ACC112 (cell line): ENCODE data around the gene PPP6R2.
A peak's percentile ranks its signal among the peaks of the same experiment; 100 is the strongest.

ENCODE experiments used
- H2AFZ ChIP-seq: fragments of 200-600 bp; sonication (generic); one replicate; pipeline ENCODE4 v1.6.0; 2017; ENCODE audit warnings: antibody characterized with exemption, low read length; ENCODE audit not compliant: unreplicated experiment
- H3K27ac ChIP-seq: fragments of 200-600 bp; sonication (generic); 2 replicates; pipeline ENCODE4 v1.5.1; 2014; ENCODE audit warnings: low read depth, mild to moderate bottlenecking, antibody characterized with exemption, low read length, moderate library complexity
- H3K27me3 ChIP-seq: fragments of 200-600 bp; sonication (generic); 2 replicates; pipeline ENCODE4 v1.6.1; 2014; ENCODE audit warnings: mild to moderate bottlenecking, antibody characterized with exemption, low read length, moderate library complexity, mixed read lengths; ENCODE audit not compliant: insufficient read depth
- H3K36me3 ChIP-seq: fragments of 200-600 bp; sonication (generic); 2 replicates; pipeline ENCODE4 v1.6.1; 2016; ENCODE audit warnings: mild to moderate bottlenecking, antibody characterized with exemption, low read length, moderate library complexity, mixed read lengths; ENCODE audit not compliant: insufficient read depth
- H3K4me1 ChIP-seq: fragments of 200-600 bp; sonication (generic); one replicate; pipeline ENCODE4 v1.6.1; 2016; ENCODE audit warnings: low read length, mixed read lengths; ENCODE audit not compliant: insufficient read depth, unreplicated experiment, control insufficient read depth
- H3K4me3 ChIP-seq: fragments of 200-600 bp; sonication (generic); 2 replicates; pipeline ENCODE4 v1.5.1; 2014; ENCODE audit warnings: mild to moderate bottlenecking, low read depth, low read length
- H3K79me2 ChIP-seq: fragments of 200-600 bp; sonication (generic); one replicate; pipeline ENCODE4 v1.6.0; 2016; ENCODE audit warnings: low read length; ENCODE audit not compliant: control insufficient read depth, unreplicated experiment, insufficient read depth

PPP6R2 gene

DNA sequence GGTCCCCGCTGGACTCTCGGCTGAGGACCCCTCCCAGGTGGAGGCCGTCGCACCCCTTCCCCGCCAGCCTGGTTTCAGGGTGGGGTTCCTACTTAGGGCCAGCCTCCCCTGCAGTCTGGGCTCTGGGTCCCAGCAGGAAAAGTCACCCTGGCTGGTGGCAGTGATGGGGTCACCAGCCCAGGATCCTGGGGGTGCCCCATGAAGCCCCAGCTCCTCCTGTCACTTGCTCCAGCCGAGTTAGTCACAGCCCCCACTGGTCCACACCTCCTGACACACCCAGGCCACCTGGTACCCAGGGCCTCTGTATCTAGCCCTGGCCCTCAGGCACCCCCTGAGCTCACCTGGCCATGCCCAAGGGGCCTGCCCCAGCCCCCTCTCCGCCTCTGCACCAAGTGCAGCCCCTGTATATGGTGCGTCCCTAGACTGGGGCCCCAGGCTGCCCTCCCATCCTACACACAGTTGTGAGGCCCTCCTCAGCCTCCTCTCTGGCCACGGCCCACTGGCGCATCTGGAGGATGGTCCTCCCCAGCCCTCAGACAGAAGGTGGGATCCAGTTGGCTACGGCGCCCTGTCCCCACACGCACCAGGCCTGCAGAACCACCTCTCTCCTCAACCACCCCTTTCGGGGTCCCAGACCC, 42.4 kb upstream of the PPP6R2 start:
- no peak overlapping the region for H3K4me3 ChIP-seq
- peaks cover 54% of the 10 kb centered on the region for H3K4me1 ChIP-seq
- H3K36me3 ChIP-seq, result no peaks in the 10 kb centered on the region

DNA sequence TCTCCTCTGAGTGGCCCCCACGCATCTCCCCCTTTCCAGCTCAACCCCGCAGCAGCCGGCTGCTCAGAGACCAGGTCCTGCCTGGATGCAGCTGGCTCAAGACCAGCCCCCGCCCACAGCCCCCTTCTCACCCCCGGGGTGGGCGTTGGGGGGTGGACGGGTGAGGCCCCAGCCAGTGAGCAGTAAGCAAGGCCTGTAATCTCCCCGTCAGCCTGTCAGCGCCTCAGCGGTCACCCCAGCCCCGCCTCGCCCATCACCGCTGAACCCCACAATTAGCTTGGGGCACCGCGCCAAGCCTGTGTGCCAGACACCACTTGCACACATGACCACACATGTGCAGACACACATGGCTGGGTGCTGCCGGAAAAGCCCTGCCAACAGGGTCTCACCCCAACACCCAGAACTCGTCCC, 41.5 kb upstream of the PPP6R2 start:
- peaks cover 83% of the 10 kb centered on the region for H3K79me2 ChIP-seq
- H3K4me3 ChIP-seq, result no peak overlapping the region
- no peak overlapping the region for H3K27ac ChIP-seq
- no peaks in the 10 kb centered on the region for H3K36me3 ChIP-seq
- no peak overlapping the region for H2AFZ ChIP-seq
- H3K27me3 ChIP-seq, result no peaks in the 10 kb centered on the region
- peaks cover 54% of the 10 kb centered on the region for H3K4me1 ChIP-seq

More for the DNA sequence above, 42.4 kb upstream of the PPP6R2 start:
- Histone ChIP-seq H3K79me2 (peaks cover 80% of the 10 kb centered on the region), H3K27ac (no peak overlapping the region), H3K27me3 (no peaks in the 10 kb centered on the region), H2AFZ (no peak overlapping the region)

DNA sequence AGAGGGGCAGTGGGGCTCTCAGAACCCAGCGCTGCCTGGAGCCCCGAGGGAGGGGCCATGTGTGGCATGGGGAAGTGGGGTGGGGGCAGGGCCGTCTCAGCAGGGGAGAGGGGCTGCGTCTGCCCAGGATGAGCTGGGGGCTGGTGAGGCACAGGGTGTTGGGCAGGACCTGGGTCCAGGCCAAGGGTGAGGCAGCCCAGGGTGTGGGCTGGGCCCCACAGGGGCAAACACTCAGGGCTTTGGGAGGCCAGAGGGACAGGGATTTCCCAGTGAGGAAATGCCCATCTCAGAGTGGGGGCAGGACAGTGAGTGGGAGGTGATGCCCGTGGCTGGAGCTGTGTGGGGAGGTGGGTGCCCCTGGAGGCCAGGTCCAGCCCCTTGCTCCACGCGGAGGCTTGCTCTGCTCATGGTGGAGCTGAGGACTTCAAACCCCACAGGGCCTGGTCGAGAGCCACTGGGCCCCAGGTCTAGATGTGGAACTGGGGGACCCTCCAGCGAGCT, 41.0 kb upstream of the PPP6R2 start:
- peaks cover 54% of the 10 kb centered on the region for H3K4me1 ChIP-seq
- peak overlapping the region; percentile 58 for H3K27ac ChIP-seq
- H3K36me3 ChIP-seq, result no peaks in the 10 kb centered on the region
- no peak overlapping the region for H3K4me3 ChIP-seq
- no peaks in the 10 kb centered on the region for H3K27me3 ChIP-seq
- peaks cover 81% of the 10 kb centered on the region for H3K79me2 ChIP-seq
- H2AFZ ChIP-seq, result no peak overlapping the region

DNA sequence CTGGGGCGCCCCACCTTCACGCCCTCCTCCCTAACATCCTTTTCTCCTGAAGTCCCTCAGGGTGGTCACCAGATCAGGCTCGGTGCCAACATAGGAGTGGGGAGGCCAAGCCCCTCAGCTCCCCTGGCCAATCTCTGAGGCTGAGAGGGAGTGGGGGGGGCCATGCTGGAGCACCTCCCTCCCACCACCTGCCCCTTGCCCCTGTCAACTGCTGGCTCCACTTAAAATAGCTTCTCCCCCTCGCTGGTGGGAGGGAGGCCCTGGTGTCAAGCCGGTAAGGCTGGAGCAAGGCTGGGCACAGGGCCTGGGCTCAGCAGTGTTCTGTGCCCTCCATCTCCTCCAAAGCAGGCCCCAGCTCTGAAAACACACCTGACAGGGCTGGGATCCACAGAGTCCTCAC, 40.6 kb upstream of the PPP6R2 start:
- Histone ChIP-seq H3K79me2 (peaks cover 76% of the 10 kb centered on the region), H3K27me3 (no peaks in the 10 kb centered on the region), H3K36me3 (no peaks in the 10 kb centered on the region), H2AFZ (no peak overlapping the region), H3K4me3 (no peak overlapping the region), H3K4me1 (peaks cover 49% of the 10 kb centered on the region), H3K27ac (peak overlapping the region; percentile 58)

DNA sequence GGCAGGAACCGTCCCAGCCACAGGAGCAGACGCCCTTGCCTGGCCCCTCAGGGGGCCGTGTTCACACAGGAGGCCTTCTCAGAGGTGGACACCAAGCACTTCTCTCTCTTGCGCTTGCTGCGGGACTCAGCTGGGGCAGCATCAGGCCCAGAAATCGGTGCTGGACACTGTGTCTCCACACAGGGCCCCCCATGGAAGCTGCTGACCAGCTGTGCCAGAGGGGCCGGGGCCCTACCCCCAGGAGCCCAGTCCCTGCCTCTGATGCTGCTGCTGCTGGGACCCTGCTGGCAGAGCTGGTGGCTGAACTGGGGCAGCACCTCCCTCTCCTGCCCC, 39.6 kb upstream of the PPP6R2 start:
- Histone ChIP-seq H3K27me3 (no peaks in the 10 kb centered on the region), H3K36me3 (no peaks in the 10 kb centered on the region), H3K27ac (peak overlapping the region; percentile 81), H3K79me2 (peaks cover 67% of the 10 kb centered on the region), H2AFZ (no peak overlapping the region), H3K4me1 (peaks cover 54% of the 10 kb centered on the region), H3K4me3 (no peak overlapping the region)

DNA sequence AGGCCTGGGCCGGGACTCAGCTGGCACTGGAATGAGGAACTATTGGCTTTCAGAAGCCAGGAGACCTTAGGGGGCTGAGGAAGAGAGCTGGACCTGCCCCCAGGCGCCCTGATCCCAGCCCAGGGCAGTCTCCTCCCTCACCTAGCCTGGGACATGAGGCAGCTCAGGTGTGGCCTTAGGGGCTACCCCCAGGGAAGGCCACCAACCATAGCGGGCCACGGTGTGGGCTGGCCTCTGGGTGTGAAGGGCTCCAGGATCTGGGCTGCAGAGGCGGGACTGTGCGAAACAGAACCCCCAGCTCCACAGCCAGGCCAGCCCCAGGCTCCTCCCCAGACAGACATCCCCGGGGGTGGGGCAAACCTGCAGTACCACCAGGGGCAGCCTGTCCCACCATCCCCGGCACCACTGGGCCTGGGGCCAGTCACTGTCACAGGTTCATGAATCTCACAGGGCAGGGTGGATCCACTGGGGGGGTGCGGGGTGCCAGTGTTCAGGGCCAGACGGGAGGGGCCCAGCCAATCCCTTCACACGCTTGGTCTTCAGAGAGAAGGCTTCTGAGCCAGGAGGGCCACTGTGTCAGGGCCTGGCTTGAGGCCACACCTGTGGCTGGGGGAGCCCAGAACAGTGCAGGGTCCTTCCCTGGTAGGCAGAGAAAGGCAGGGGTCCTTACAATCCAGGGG, 39.1 kb upstream of the PPP6R2 start:
- H3K79me2 ChIP-seq, result peaks cover 62% of the 10 kb centered on the region
- H3K4me1 ChIP-seq, result peaks cover 59% of the 10 kb centered on the region

DNA sequence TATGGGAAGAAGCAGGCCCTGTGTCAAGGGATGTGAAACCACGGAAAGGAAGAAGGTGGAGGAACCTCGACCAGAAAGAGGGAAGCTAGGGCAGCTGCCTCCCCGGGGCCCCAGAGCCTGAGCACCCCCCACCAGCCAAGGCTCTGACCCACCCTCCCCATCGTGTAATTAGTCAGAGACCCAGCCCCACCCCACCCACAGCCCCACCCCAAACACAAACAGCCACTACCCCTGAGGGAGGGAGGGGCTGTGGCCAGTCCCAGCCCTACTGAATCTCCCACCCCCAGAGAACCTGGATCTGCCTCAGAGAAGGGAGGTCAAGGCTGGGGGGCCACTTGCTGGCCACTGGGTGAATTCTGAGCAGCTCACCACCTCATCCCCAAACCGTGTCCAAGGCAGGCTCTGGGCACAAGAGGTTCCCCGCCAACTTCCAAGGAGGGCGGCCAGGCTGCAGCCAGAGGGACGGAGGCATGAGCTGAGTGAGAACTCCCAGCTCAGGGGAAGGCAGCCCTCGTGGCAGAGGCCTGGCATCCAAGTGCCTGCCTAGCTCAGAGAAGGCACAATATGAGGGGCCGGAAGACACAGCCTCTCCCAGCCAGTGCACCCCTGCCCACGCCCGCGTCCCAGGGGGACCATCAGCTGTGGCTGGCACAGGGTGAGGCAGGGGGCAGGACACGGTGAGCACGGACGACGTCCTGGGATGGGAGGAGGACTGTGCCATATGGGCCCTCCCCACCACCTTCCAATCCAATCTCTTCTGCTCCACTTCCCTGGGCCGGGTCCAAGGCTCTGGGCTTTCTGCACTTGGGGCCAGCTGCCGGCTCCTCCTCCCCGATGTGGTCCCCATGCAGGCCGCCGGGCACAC, 38.4 kb upstream of the PPP6R2 start:
- Histone ChIP-seq H3K27ac (peak overlapping the region; percentile 81), H3K79me2 (peaks cover 56% of the 10 kb centered on the region), H2AFZ (no peak overlapping the region), H3K27me3 (no peaks in the 10 kb centered on the region), H3K4me1 (peaks cover 59% of the 10 kb centered on the region), H3K4me3 (peak overlapping the region; percentile 84), H3K36me3 (no peaks in the 10 kb centered on the region)

More for the DNA sequence above, 39.1 kb upstream of the PPP6R2 start:
- Histone ChIP-seq H3K27ac (peak overlapping the region; percentile 81), H3K36me3 (no peaks in the 10 kb centered on the region), H2AFZ (no peak overlapping the region), H3K27me3 (no peaks in the 10 kb centered on the region), H3K4me3 (peak overlapping the region; percentile 21; the same call in 1 of the 2 replicates)

DNA sequence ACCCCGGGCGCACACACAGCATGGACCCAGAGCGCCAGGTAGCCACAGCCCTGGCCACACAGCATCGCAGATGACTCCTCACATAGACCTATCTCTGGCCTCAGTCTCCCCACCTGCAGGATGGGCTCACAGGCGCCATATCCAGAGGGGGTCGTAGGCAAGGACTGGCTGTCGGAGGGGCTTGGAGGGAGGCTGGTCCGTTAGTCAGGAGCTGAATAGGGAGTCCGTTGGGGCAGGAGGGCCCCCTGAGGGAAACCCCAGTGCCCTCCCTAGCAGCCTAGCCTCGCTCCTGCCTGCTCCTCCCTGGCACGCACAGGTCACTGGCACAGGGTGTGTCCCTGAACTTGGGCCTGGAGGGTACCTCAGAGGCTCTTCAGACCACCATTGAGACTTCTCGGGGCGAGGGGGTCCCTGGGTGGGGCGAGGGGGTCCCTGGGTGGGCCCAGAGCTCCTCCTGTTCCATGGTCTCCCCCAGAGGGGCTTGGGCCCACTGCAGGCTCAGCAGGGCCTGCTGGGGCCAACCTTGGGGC, 37.7 kb upstream of the PPP6R2 start:
- Histone ChIP-seq H3K4me1 (peaks cover 59% of the 10 kb centered on the region), H3K4me3 (peak overlapping the region; percentile 84), H3K79me2 (peaks cover 49% of the 10 kb centered on the region), H3K27me3 (no peaks in the 10 kb centered on the region), H2AFZ (no peak overlapping the region), H3K36me3 (no peaks in the 10 kb centered on the region), H3K27ac (peak overlapping the region; percentile 81)

DNA sequence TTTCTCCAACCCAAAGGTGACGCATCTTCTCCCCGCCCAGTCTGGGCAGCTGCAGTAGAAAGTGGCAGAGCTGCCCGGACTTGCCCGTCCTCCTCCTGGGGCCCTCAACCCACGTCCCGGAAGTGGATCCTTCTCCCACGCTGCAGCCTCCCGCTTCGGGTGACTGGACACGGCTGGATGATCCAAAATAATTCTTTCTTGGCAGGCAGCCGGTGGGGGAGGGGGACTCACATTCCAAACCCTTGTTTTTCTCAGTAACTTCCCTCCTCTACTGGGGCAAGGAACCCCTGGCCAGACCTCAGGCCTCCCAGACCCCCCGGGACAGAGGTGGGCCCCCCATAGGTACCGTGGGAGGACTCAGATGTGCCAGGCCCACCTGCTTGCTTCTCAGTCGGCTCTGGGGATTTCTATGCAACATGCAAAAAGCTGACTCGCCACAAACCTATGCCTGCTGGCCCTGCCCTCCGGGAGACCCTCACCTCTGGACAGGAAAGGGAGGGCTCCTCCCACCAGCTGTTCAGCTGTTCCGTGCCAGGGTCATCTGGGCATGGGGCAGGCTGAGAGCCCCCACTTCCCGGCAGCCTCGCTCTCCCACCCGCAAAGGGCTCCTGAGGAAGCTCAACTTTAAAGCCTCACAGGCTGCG, 37.1 kb upstream of the PPP6R2 start:
- no peak overlapping the region for H2AFZ ChIP-seq
- peaks cover 55% of the 10 kb centered on the region for H3K4me1 ChIP-seq
- peaks cover 43% of the 10 kb centered on the region for H3K79me2 ChIP-seq
- H3K27me3 ChIP-seq, result no peaks in the 10 kb centered on the region
- H3K27ac ChIP-seq, result peak overlapping the region; percentile 81
- peak overlapping the region; percentile 84 for H3K4me3 ChIP-seq
- no peaks in the 10 kb centered on the region for H3K36me3 ChIP-seq
